Nephron progenitor cell (in vitro differentiated cells): ENCODE measurements around the gene MAP9.

Experiments
- DNase-seq: peaks from one replicate; pipeline ENCODE4 v3.0.0; 2021
- H3K27ac Mint-ChIP-seq: 2 replicates; pipeline ENCODE4 v1.8.0; 2021; ENCODE audit warnings: mild to moderate bottlenecking, moderate library complexity, mixed read lengths
- H3K27me3 Mint-ChIP-seq: 2 replicates; pipeline ENCODE4 v1.8.0; 2021; ENCODE audit warnings: mild to moderate bottlenecking, low read depth, mixed read lengths; ENCODE audit not compliant: poor library complexity
- H3K36me3 Mint-ChIP-seq: 2 replicates; pipeline ENCODE4 v1.8.0; 2021; ENCODE audit warnings: low read depth, mixed read lengths
- H3K4me1 Mint-ChIP-seq: 2 replicates; pipeline ENCODE4 v1.8.0; 2021; ENCODE audit warnings: mixed read lengths
- H3K4me3 Mint-ChIP-seq: 2 replicates; pipeline ENCODE4 v1.8.0; 2021; ENCODE audit warnings: mild to moderate bottlenecking, moderate library complexity, mixed read lengths
- H3K9me3 Mint-ChIP-seq: 2 replicates; pipeline ENCODE4 v1.8.0; 2021; ENCODE audit warnings: mild to moderate bottlenecking, moderate library complexity, mixed read lengths
- CTCF ChIP-seq: fragments of 200-600 bp; sonication (generic); IDR thresholded peaks from 2 replicates; pipeline ENCODE4 v1.5.0; 2021; ENCODE audit warnings: antibody characterized with exemption

Gene MAP9

GRCh38 chr4:155339999-155340398, 36.8 kb downstream of the MAP9 start:
- Mint-ChIP-seq H3K27me3 (no peaks in the 10 kb centered on the region), H3K36me3 (no peaks in the 10 kb centered on the region), H3K4me1 (no peaks in the 10 kb centered on the region), H3K27ac (no peak overlapping the region), H3K9me3 (peaks cover 24% of the 10 kb centered on the region), H3K4me3 (no peak overlapping the region)
- DNase-seq: no peak
- no peak for TF ChIP-seq CTCF

GRCh38 chr4:155339588-155339987, 37.2 kb downstream of the MAP9 start:
- no peak overlapping the region for H3K4me3 Mint-ChIP-seq
- H3K9me3 Mint-ChIP-seq: peaks cover 24% of the 10 kb centered on the region
- DNase-seq: no peak
- no peaks in the 10 kb centered on the region for H3K4me1 Mint-ChIP-seq
- no peaks in the 10 kb centered on the region for H3K36me3 Mint-ChIP-seq
- no peak overlapping the region for H3K27ac Mint-ChIP-seq
- H3K27me3 Mint-ChIP-seq: no peaks in the 10 kb centered on the region
- no peak for TF ChIP-seq CTCF

GRCh38 chr4:155338196-155338595, 38.6 kb downstream of the MAP9 start:
- Mint-ChIP-seq H3K27me3 (no peaks in the 10 kb centered on the region), H3K36me3 (no peaks in the 10 kb centered on the region), H3K9me3 (peaks cover 24% of the 10 kb centered on the region)

GRCh38 chr4:155336242-155336641, 40.5 kb downstream of the MAP9 start:
- no peak for DNase-seq
- no peak overlapping the region for H3K27ac Mint-ChIP-seq
- H3K9me3 Mint-ChIP-seq: peaks cover 24% of the 10 kb centered on the region
- no peak for TF ChIP-seq CTCF
- H3K27me3 Mint-ChIP-seq: no peaks in the 10 kb centered on the region
- H3K36me3 Mint-ChIP-seq: no peaks in the 10 kb centered on the region
- no peak overlapping the region for H3K4me3 Mint-ChIP-seq
- no peaks in the 10 kb centered on the region for H3K4me1 Mint-ChIP-seq

More at GRCh38 chr4:155338196-155338595, 38.6 kb downstream of the MAP9 start:
- Mint-ChIP-seq H3K4me3 (no peak overlapping the region), H3K27ac (no peak overlapping the region), H3K4me1 (no peaks in the 10 kb centered on the region)
- TF ChIP-seq CTCF: no peak
- no peak for DNase-seq

- Mint-ChIP-seq H3K27me3 (peaks cover 3% of the 10 kb centered on the region), H3K36me3 (no peaks in the 10 kb centered on the region), H3K27ac (no peak overlapping the region), H3K4me3 (no peak overlapping the region), H3K9me3 (peaks cover 5% of the 10 kb centered on the region), H3K4me1 (no peaks in the 10 kb centered on the region)
- TF ChIP-seq CTCF: no peak
- no peak for DNase-seq
Observed at GRCh38 chr4:155331478-155331877, 45.3 kb downstream of the MAP9 start.

- Mint-ChIP-seq H3K4me1 (no peaks in the 10 kb centered on the region), H3K4me3 (no peak overlapping the region), H3K27ac (no peak overlapping the region), H3K27me3 (no peaks in the 10 kb centered on the region), H3K9me3 (peaks cover 4% of the 10 kb centered on the region), H3K36me3 (no peaks in the 10 kb centered on the region)
- TF ChIP-seq CTCF: no peak
- DNase-seq: no peak
Observed at GRCh38 chr4:155322782-155323181, 54.0 kb downstream of the MAP9 start.
